ENCODE measurements around the gene TAPT1. TPM values are rescaled to one million over a fixed set of nuclear protein-coding genes. Genes with fewer than 3 reads are reported as not detected.

The TAPT1 gene
- total RNA-seq, 3 donors from 2014 or later, result 39.7 to 52.5 (median 43.0) TPM

DNA sequence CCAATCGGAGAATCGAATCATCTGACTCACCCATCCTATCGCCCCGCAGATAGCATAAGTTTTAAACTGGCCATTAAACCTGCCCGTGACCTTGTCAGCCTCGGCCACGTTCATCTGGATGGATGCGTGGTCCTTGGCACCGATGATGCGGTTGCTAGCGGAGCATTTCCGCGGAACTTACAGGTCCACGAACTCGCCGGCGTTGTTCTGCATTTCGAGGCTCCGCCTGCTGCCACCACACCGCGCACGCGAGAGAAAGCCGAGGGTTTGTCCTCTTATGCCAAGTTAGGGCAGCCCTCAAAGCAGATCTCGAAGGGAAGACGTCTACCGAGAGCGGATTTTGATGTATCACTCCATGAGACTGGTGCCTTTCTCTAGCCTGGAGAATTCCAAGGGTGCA is 30.1 kb upstream of the TAPT1 start:
- Histone ChIP-seq H3K9me3 (no peaks in the 10 kb centered on the region), H3K4me3 (no peak overlapping the region), H3K36me3 (no peaks in the 10 kb centered on the region), H3K27ac (no peak overlapping the region), H3K4me1 (no peaks in the 10 kb centered on the region), H3K27me3 (no peaks in the 10 kb centered on the region)
- intact Hi-C loops (cut with DNase I; ENCODE audit: low total_unique reads), result no loop called here
- TF ChIP-seq, protein P1, sequence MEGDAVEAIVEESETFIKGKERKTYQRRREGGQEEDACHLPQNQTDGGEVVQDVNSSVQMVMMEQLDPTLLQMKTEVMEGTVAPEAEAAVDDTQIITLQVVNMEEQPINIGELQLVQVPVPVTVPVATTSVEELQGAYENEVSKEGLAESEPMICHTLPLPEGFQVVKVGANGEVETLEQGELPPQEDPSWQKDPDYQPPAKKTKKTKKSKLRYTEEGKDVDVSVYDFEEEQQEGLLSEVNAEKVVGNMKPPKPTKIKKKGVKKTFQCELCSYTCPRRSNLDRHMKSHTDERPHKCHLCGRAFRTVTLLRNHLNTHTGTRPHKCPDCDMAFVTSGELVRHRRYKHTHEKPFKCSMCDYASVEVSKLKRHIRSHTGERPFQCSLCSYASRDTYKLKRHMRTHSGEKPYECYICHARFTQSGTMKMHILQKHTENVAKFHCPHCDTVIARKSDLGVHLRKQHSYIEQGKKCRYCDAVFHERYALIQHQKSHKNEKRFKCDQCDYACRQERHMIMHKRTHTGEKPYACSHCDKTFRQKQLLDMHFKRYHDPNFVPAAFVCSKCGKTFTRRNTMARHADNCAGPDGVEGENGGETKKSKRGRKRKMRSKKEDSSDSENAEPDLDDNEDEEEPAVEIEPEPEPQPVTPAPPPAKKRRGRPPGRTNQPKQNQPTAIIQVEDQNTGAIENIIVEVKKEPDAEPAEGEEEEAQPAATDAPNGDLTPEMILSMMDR (IDR thresholded peaks at IDR 0.05), result no peak
- no peak for DNase-seq (ENCODE audit: low spot score in 2 of 2)

DNA sequence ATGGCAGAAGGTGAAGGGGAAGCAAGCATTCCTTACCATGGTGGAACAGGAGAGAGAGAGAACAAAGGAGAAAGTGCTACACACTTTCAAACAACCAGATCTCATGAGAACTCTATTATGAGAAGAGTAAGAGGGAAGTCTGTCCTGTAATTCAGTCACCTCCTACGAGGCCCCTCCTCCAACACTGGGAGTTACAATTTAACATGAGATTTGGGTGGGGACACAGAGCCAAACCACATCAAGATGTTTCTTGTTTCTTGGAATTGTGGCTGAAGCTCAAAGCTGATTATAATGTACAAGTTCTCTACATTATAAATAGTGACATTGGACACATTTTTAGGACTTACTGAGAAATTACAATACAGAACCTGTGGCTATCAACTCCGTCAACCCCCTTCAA is 29.5 kb upstream of the TAPT1 start:
- intact Hi-C loops (cut with DNase I; ENCODE audit: low total_unique reads), result no loop called here
- TF ChIP-seq, protein P1 (IDR thresholded peaks at IDR 0.05), result no peak
- TF ChIP-seq POLR2AphosphoS5 (IDR thresholded peaks at IDR 0.05) (no peak), POLR2A (IDR thresholded peaks at IDR 0.05) (no peak)
- Histone ChIP-seq H3K36me3 (no peaks in the 10 kb centered on the region), H3K9me3 (no peaks in the 10 kb centered on the region), H3K4me1 (no peaks in the 10 kb centered on the region), H3K27me3 (no peaks in the 10 kb centered on the region), H3K4me3 (no peak overlapping the region), H3K27ac (no peak overlapping the region)
- no peak for DNase-seq (ENCODE audit: low spot score in 2 of 2)

DNA sequence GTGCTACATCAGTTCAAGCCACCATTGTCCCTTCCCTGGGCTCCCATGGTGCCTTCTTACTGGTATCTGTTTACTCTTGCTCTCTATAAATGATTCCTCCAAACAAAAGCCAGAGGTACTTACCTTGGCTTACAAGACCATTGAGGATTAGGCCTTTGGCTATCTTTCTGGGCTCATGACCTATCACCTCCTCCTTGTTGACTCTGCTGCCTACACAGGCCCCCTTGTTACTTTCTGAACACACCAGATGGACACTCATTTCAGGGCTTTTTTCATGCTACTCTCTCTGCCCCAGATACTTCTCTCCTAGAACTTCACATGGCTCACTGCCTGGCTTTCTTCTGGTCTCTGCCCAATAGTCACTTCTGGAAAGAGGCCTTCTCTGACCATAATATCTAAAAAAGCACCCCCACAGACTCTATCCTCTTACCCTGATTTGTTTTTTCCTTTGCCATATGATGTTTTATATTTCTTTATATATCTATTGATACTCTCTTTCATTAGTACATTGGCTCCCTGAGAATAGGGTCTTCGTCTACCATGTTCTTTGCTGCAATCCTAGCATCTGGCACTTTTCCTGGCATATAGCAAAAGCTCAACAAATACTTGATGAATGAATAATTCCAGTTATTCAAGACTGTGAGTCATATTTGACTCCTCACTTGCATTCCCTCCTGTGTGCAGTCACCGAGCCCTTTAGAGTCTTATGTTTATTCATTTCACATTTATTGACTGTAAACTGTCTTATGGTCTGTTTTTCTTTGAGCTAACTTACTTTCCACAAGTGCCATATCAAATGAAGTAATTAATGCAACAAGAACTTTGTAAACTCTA is 27.1 kb upstream of the TAPT1 start:
- no peaks in the 10 kb centered on the region for H3K9me3 ChIP-seq
- H3K4me1 ChIP-seq, result no peaks in the 10 kb centered on the region
- no peak for DNase-seq (ENCODE audit: low spot score in 2 of 2)
- no peak for TF ChIP-seq POLR2AphosphoS5 (IDR thresholded peaks at IDR 0.05)
- no peak overlapping the region for H3K27ac ChIP-seq
- H3K27me3 ChIP-seq, result no peaks in the 10 kb centered on the region
- H3K36me3 ChIP-seq, result no peaks in the 10 kb centered on the region
- intact Hi-C loops (cut with DNase I; ENCODE audit: low total_unique reads), result no loop called here
- H3K4me3 ChIP-seq, result no peak overlapping the region

DNA sequence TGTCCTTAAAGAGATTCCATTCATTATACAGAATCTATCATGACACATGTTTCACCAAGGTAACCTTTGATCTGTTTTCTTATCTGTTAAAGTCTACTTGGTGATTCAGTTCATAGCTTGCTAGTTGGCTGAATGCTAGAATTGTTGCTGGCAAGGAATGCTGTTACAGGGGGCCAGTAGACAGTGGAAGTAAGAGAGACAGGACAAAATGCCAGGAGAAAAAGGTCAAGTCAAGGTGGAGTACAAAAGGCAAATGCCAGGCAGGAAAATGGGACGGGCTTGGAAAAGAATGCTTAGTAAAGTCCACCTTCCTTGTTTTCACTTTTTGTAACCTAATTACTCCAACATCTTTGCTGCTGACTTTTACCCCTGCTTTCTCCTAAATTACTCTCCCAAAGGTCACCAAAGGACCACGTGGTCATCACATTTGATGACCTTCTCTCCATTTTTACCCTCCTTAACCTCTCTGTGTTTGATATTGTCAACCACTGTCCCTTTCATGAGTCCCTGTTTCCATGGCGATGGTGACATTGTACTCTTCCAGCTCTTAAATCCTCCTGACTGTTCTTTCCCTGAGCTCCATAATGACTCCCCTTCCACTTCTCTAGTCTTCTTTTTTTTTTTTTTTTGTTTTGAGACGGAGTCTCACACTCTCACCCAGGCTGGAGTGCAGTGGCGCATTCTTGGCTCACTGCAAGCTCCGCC is 24.5 kb upstream of the TAPT1 start:
- Histone ChIP-seq H3K9me3 (no peaks in the 10 kb centered on the region), H3K27me3 (no peaks in the 10 kb centered on the region), H3K4me3 (no peak overlapping the region), H3K4me1 (no peaks in the 10 kb centered on the region), H3K36me3 (no peaks in the 10 kb centered on the region), H3K27ac (no peak overlapping the region)
- no peak for DNase-seq (ENCODE audit: low spot score in 2 of 2)
- TF ChIP-seq, protein P1 (IDR thresholded peaks at IDR 0.05), result no peak
- no peak for TF ChIP-seq POLR2A (IDR thresholded peaks at IDR 0.05)
- no peak for TF ChIP-seq POLR2AphosphoS5 (IDR thresholded peaks at IDR 0.05)
- intact Hi-C loops (cut with DNase I; ENCODE audit: low total_unique reads), result no loop called here

DNA sequence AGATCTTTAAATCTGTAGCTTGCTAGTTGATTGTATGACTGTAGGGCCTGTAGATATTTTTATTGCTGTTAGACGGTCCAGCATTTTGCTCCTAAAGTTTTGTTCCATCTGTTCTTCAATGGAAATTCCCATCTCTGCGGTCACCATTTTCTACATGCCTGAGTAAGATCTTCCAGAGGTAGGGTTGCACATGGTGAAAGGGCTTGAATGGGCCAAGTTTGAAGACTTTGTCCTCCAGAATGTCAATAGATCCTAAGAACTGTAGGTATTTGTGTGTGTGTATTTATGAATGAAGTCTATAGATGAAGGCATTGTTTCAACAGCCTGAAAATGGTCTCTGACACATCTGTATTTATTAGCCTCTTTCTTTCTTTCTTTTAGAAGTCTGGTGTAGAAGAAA is 22.3 kb upstream of the TAPT1 start:
- DNase-seq (ENCODE audit: low spot score in 2 of 2), result no peak
- Histone ChIP-seq H3K9me3 (no peaks in the 10 kb centered on the region), H3K4me1 (no peaks in the 10 kb centered on the region), H3K36me3 (no peaks in the 10 kb centered on the region), H3K27ac (no peak overlapping the region), H3K4me3 (no peak overlapping the region), H3K27me3 (no peaks in the 10 kb centered on the region)
- TF ChIP-seq, protein P1 (IDR thresholded peaks at IDR 0.05), result no peak
- TF ChIP-seq POLR2A (IDR thresholded peaks at IDR 0.05) (no peak), POLR2AphosphoS5 (IDR thresholded peaks at IDR 0.05) (no peak)
- intact Hi-C loops (cut with DNase I; ENCODE audit: low total_unique reads), result no loop called here
